ENCODE data around the gene CYB5R3.

Gene CYB5R3

GRCh38 chr22:42692239-42693054 is 43.3 kb upstream of the CYB5R3 start:
- no peak overlapping the region for H3K4me3 ChIP-seq (ENCODE audit: low read depth, low read length)
- TF ChIP-seq CTCF (IDR thresholded peaks at IDR 0.05; ENCODE audit: borderline replicate concordance, insufficient read depth, low read depth, low read length) = peak; percentile 48

GRCh38 chr22:42691440-42691839 is 42.2 kb upstream of the CYB5R3 start:
- TF ChIP-seq CTCF (IDR thresholded peaks at IDR 0.05; ENCODE audit: borderline replicate concordance, insufficient read depth, low read depth, low read length) = no peak
- H3K4me3 ChIP-seq (ENCODE audit: low read depth, low read length) = no peak overlapping the region

- TF ChIP-seq CTCF (IDR thresholded peaks at IDR 0.05; ENCODE audit: borderline replicate concordance, insufficient read depth, low read depth, low read length) = no peak
- H3K4me3 ChIP-seq (ENCODE audit: low read depth, low read length) = no peak overlapping the region
These were observed 39.3 kb upstream of the CYB5R3 start for GRCh38 chr22:42688241-42689211.

- H3K4me3 ChIP-seq (ENCODE audit: low read depth, low read length) = no peak overlapping the region
These were observed 37.7 kb upstream of the CYB5R3 start for GRCh38 chr22:42686756-42687491.

GRCh38 chr22:42685941-42686653 is 36.9 kb upstream of the CYB5R3 start:
- TF ChIP-seq CTCF (IDR thresholded peaks at IDR 0.05; ENCODE audit: borderline replicate concordance, insufficient read depth, low read depth, low read length) = no peak

More at GRCh38 chr22:42686756-42687491, 37.7 kb upstream of the CYB5R3 start:
- TF ChIP-seq CTCF (IDR thresholded peaks at IDR 0.05; ENCODE audit: borderline replicate concordance, insufficient read depth, low read depth, low read length) = no peak

GRCh38 chr22:42684462-42685195 is 35.4 kb upstream of the CYB5R3 start:
- H3K4me3 ChIP-seq (ENCODE audit: low read depth, low read length) = no peak overlapping the region
- no peak for TF ChIP-seq CTCF (IDR thresholded peaks at IDR 0.05; ENCODE audit: borderline replicate concordance, insufficient read depth, low read depth, low read length)

More at GRCh38 chr22:42685941-42686653, 36.9 kb upstream of the CYB5R3 start:
- no peak overlapping the region for H3K4me3 ChIP-seq (ENCODE audit: low read depth, low read length)

All from GM12875 (cell line).